GM18867 (cell line): ENCODE results near the gene STON1.
"Not testable (repeated sequence)": the region's sequence is repeated elsewhere in the genome, so short reads cannot be mapped to it uniquely, and the experiment has no call there.

Experiments used
- ATAC-seq: cut with Tn5 transposase; IDR thresholded peaks from one replicate; pipeline ENCODE4 v1.9.1; 2021; ENCODE audit warnings: mild to moderate bottlenecking, moderate library complexity; ENCODE audit not compliant: unreplicated experiment

The STON1 gene

GRCh38 chr2:48530033-48530811 lies at the start of gene STON1:
TSS of gene STON1 (plus strand) at chr2:48530154. CDS start at chr2:48580634, 50,480 bp downstream.
- no peak for ATAC-seq

- no peak for ATAC-seq
Observed at GRCh38 chr2:48480526-48480925, 49.4 kb upstream of the STON1 start.

- ATAC-seq = no peak
Observed at GRCh38 chr2:48482313-48482712, 47.6 kb upstream of the STON1 start.

GRCh38 chr2:48482769-48483168 lies 47.2 kb upstream of the STON1 start:
- ATAC-seq = no peak

- no peak for ATAC-seq
Observed at GRCh38 chr2:48483506-48483905, 46.4 kb upstream of the STON1 start.

GRCh38 chr2:48483916-48484315 lies 46.0 kb upstream of the STON1 start:
- no peak for ATAC-seq

GRCh38 chr2:48488545-48488944 lies 41.4 kb upstream of the STON1 start:
- no peak for ATAC-seq

- no peak for ATAC-seq
Observed at GRCh38 chr2:48496849-48497248, 33.1 kb upstream of the STON1 start.

GRCh38 chr2:48504647-48505327 lies 25.2 kb upstream of the STON1 start:
- no peak for ATAC-seq

GRCh38 chr2:48507111-48507510 lies 22.8 kb upstream of the STON1 start:
- ATAC-seq = no peak

GRCh38 chr2:48508461-48509124 lies 21.4 kb upstream of the STON1 start:
- ATAC-seq = no peak

GRCh38 chr2:48510329-48510728 lies 19.6 kb upstream of the STON1 start:
- no peak for ATAC-seq

GRCh38 chr2:48511849-48512470 lies 18.0 kb upstream of the STON1 start:
- ATAC-seq = no peak

GRCh38 chr2:48512571-48512970 lies 17.4 kb upstream of the STON1 start:
- no peak for ATAC-seq

GRCh38 chr2:48514348-48515003 lies 15.5 kb upstream of the STON1 start:
- ATAC-seq = no peak

GRCh38 chr2:48515513-48515985 lies 14.4 kb upstream of the STON1 start:
- no peak for ATAC-seq

GRCh38 chr2:48519593-48519992 lies 10.4 kb upstream of the STON1 start:
- no peak for ATAC-seq

- ATAC-seq = not testable (repeated sequence)
Observed at GRCh38 chr2:48524756-48525155, 5.2 kb upstream of the STON1 start.

- no peak for ATAC-seq
Observed at GRCh38 chr2:48525269-48525943, 4.5 kb upstream of the STON1 start.

- ATAC-seq = no peak
Observed at GRCh38 chr2:48527226-48527885, 2.6 kb upstream of the STON1 start.
